Uterus (tissue), 2 donors: ENCODE measurements around the gene ANKRD35.

Experiments
- POLR2A ChIP-seq, 2 donors: fragments of 450-650 bp; IDR thresholded peaks; one replicate each; pipeline ENCODE4 v1.6.1; 2016; ENCODE audit warnings: antibody characterized with exemption in 2 of 2, mild to moderate bottlenecking in 1 of 2, moderate library complexity in 1 of 2
- TF ChIP-seq, protein P1 (sequence below), 4 experiments: fragments of 200-600 bp in 2 of 4; fragments of 450-650 bp in 2 of 4; sonication (generic) in 2 of 4; IDR thresholded peaks; one replicate each; pipeline ENCODE4 v1.5.1; 2016 to 2019; ENCODE audit warnings: antibody characterized with exemption in 4 of 4, mild to moderate bottlenecking in 2 of 4, moderate library complexity in 1 of 4

DNA sequence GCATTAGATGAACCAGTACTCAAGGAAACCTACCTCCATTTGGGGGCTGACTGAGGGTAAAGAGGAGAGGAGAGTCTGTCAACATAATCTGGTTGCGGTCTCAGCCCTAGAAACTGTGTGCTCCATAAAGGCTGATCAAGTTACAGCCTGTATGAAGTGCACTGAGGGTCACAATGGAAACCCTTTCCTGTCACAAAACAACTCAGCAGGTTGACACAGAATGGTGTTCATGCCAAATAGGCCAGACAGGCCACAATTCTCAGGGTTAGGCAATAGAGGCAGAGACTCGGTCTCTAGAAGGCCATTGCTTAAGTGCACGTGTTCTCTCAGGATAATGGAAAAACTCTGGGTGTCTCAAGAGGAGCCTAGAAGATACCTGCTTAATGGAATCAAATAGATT is 4.1 kb upstream of the ANKRD35 start:
- TF ChIP-seq, protein P1, sequence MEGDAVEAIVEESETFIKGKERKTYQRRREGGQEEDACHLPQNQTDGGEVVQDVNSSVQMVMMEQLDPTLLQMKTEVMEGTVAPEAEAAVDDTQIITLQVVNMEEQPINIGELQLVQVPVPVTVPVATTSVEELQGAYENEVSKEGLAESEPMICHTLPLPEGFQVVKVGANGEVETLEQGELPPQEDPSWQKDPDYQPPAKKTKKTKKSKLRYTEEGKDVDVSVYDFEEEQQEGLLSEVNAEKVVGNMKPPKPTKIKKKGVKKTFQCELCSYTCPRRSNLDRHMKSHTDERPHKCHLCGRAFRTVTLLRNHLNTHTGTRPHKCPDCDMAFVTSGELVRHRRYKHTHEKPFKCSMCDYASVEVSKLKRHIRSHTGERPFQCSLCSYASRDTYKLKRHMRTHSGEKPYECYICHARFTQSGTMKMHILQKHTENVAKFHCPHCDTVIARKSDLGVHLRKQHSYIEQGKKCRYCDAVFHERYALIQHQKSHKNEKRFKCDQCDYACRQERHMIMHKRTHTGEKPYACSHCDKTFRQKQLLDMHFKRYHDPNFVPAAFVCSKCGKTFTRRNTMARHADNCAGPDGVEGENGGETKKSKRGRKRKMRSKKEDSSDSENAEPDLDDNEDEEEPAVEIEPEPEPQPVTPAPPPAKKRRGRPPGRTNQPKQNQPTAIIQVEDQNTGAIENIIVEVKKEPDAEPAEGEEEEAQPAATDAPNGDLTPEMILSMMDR (IDR thresholded peaks at IDR 0.05) = no peak
- TF ChIP-seq POLR2A (IDR thresholded peaks at IDR 0.05) = no peak
